Sigmoid colon (tissue), 4 donors: Measurements from ENCODE around the gene TOR1B.

Experiments
- EP300 ChIP-seq, 4 donors: sonication (generic); formaldehyde crosslinking; IDR thresholded peaks; one replicate each; pipeline ENCODE4 v1.6.1; 2017; ENCODE audit warnings: antibody characterized with exemption in 4 of 4
- TF ChIP-seq, protein P1 (sequence below), 4 experiments: fragments of 450-650 bp in 3 of 4; fragments of 200-600 bp in 1 of 4; IDR thresholded peaks; one replicate each; pipeline ENCODE4 v1.5.1; 2016 to 2019; ENCODE audit warnings: antibody characterized with exemption in 4 of 4, mild to moderate bottlenecking in 3 of 4, moderate library complexity in 2 of 4

DNA sequence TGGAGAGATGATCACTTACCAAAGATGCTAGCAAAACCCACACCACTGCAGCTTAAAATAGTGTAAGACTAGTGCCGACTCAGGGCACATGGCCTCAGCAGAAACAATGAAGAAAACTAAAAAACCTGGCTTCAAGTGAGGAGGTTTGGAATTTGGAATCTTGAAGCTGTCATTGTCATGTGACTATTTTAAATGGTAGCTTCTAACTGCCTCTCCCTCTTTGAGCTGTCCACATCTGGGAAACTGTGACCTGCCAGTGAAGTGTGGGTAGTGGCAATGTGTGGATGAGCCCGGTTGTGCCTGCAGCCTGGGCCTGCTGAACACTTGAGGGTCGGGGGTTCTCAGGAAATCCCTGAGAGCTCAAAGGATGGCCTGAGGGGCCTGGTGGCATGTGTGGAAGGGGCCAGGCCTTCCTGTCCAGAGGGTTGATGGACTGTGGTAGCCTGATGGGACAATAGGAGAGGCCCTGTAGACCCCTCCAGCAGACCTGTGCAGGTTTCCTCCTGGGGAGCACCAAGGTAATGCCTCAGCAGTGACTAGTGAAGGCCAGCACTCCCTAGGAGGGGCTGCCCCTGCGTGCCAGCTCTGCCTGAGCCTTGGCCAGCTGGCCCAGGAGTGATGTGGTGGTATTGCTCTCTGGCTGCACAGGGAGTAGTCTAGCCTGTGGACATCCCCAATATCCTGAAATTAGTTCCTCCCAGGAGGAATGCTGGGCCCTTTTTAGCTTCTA is 45.9 kb downstream of the TOR1B start:
- TF ChIP-seq, protein P1, sequence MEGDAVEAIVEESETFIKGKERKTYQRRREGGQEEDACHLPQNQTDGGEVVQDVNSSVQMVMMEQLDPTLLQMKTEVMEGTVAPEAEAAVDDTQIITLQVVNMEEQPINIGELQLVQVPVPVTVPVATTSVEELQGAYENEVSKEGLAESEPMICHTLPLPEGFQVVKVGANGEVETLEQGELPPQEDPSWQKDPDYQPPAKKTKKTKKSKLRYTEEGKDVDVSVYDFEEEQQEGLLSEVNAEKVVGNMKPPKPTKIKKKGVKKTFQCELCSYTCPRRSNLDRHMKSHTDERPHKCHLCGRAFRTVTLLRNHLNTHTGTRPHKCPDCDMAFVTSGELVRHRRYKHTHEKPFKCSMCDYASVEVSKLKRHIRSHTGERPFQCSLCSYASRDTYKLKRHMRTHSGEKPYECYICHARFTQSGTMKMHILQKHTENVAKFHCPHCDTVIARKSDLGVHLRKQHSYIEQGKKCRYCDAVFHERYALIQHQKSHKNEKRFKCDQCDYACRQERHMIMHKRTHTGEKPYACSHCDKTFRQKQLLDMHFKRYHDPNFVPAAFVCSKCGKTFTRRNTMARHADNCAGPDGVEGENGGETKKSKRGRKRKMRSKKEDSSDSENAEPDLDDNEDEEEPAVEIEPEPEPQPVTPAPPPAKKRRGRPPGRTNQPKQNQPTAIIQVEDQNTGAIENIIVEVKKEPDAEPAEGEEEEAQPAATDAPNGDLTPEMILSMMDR (IDR thresholded peaks at IDR 0.05) = no peak
- TF ChIP-seq EP300 (IDR thresholded peaks at IDR 0.05) = no peak
